ENCODE measurements around the gene CABP4. TPM values are rescaled to one million over a fixed set of nuclear protein-coding genes. Genes with fewer than 3 reads are reported as not detected.
"Not testable (repeated sequence)": the region's sequence is repeated elsewhere in the genome, so short reads cannot be mapped to it uniquely, and the experiment has no call there.

The CABP4 gene
- total RNA-seq, 4 donors from 2014 or later = 0.67 to 1.9 TPM; not detected in 2

GRCh38 chr11:67464411-67465188 lies 9.4 kb downstream of the CABP4 start:
- Histone ChIP-seq H3K9me3 (no peaks in the 10 kb centered on the region), H3K4me3 (peak overlapping the region; percentile 24 to 40), H3K4me1 (peaks cover 0 to 6% of the 10 kb centered on the region in 2 donors), H3K27me3 (no peaks in the 10 kb centered on the region), H3K36me3 (no peaks in the 10 kb centered on the region), H3K27ac (peak overlapping the region; percentile 86 to 90)
- intact Hi-C loops (cut with DNase I; ENCODE audit: low total_unique reads) = no loop called here
- peak; percentile 72 to 82 for DNase-seq
- TF ChIP-seq POLR2A (IDR thresholded peaks at IDR 0.05) (peak; percentile 35 to 36), CTCF (IDR thresholded peaks at IDR 0.05) (no peak)

DNA sequence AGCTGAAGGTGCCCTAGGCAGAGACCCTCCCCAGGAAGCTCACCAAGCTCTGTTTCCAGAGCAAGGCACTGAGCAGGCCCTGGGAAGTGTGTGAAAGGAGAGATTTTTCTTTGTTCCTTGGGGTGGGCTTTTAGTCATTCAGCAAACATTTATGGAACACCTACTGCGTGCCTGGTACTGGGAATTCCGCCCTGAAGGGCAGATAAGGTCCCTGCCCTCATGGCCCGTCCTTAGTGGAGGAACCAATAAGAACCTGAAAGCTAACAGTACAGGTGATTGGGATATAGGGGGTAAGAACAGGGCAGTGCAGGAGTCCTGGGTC lies 10.0 kb downstream of the CABP4 start:
- intact Hi-C loops (cut with DNase I; ENCODE audit: low total_unique reads) = no loop called here
- Histone ChIP-seq H3K9me3 (no peaks in the 10 kb centered on the region), H3K4me3 (peak overlapping the region; percentile 24 to 40), H3K27ac (peak overlapping the region; percentile 86 to 90), H3K36me3 (no peaks in the 10 kb centered on the region), H3K4me1 (peaks cover 0 to 6% of the 10 kb centered on the region in 2 donors), H3K27me3 (no peaks in the 10 kb centered on the region)
- TF ChIP-seq POLR2A (IDR thresholded peaks at IDR 0.05) (no peak), CTCF (IDR thresholded peaks at IDR 0.05) (no peak)
- no peak for DNase-seq

DNA sequence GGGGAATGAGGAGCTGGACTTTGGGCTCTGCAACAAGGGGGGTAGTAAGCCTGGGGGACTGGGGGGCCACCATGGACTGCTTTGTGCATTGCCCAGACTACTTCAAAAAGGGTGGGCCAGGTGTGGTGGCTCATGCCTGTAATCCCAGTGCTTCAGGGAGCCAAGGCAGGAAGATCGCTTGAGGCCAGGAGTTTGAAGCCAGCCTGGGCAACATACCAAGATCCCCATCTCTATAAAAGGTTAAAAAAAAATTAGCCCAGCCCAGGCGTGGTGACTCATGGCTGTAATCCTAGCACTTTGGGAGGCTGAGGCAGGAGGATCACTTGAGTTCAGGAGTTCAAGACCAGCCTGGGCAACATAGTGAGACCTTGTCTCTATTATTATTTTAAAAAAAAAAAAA lies 10.4 kb downstream of the CABP4 start:
- H3K27ac ChIP-seq = peak overlapping the region; percentile 86 to 90
- H3K9me3 ChIP-seq; H3K27me3 ChIP-seq; H3K4me1 ChIP-seq; DNase-seq; H3K4me3 ChIP-seq; H3K36me3 ChIP-seq; intact Hi-C loops (cut with DNase I; ENCODE audit: low total_unique reads): not testable (repeated sequence)

DNA sequence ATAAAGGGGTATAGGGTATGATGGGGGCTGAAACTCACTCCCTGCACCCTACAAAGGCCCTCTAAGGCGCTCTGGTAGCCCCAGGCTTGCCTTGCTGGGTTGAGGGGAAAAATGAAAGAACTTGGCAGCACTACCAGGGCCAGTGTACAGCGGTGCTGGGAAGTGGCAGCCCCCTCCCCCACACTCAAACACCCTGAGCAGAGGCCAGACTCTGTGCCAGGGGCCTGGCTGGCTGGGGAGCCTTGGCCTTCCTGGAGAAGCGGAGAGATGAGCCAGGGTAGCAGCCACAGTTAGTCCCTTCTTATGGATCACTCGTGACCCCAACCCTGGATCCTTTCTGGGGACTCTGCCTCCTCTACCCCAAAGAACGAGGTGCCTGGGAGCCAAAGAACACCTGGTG lies 11.2 kb downstream of the CABP4 start:
- H3K9me3 ChIP-seq = no peaks in the 10 kb centered on the region
- peaks cover 0 to 6% of the 10 kb centered on the region in 2 donors for H3K4me1 ChIP-seq
- no peaks in the 10 kb centered on the region for H3K36me3 ChIP-seq
- H3K27ac ChIP-seq = no peak overlapping the region
- no peak overlapping the region for H3K4me3 ChIP-seq
- DNase-seq = no peak
- H3K27me3 ChIP-seq = no peaks in the 10 kb centered on the region
- intact Hi-C loops (cut with DNase I; ENCODE audit: low total_unique reads) = no loop called here
- TF ChIP-seq POLR2A (IDR thresholded peaks at IDR 0.05) (no peak), CTCF (IDR thresholded peaks at IDR 0.05) (no peak)

DNA sequence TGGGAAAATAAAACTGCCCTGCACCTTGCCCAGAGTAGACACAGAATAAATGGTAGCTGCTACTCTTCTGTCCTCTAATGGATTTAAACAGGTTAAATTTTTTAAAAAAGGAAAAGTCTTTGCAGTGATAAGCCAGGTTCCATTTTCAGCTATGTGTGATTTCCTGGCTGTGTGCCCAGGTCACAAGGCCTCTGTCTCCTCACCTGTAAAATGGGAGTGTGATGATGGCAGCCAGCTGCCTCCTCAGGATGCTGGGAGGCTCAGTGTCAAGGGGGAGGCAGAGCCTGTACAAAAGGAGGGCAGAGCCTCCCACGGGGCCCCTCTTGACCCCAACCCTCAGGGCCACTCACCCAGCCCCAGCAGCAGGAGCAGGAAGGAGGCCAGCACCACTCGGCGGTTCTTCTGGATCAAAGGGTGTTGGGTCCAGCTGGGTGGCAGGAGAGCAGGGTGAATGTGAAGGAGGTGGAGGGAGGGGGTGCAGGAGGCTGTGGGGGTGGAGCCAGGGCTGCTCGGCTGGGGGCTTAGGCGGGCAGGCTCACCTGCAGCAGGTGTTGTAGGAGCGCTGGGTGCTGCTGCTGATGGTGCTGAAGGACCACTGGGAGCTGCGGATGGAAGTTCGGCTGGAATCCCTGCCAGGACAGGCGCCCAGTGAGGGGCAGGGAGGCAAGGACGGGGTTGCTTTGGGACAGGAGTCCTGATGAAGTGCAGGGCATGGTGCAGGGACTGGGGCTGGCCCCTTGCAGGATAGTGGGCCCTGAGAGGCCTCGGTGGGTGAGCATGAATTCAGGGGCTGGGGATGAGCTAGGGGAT lies 12.0 kb downstream of the CABP4 start:
- DNase-seq = no peak
- no peaks in the 10 kb centered on the region for H3K9me3 ChIP-seq
- H3K27me3 ChIP-seq = no peaks in the 10 kb centered on the region
- no peak overlapping the region for H3K4me3 ChIP-seq
- H3K4me1 ChIP-seq = peaks cover 0 to 6% of the 10 kb centered on the region in 2 donors
- intact Hi-C loops (cut with DNase I; ENCODE audit: low total_unique reads) = no loop called here
- TF ChIP-seq POLR2A (IDR thresholded peaks at IDR 0.05) = no peak
- no peak for TF ChIP-seq CTCF (IDR thresholded peaks at IDR 0.05)
- H3K36me3 ChIP-seq = no peaks in the 10 kb centered on the region
- no peak overlapping the region for H3K27ac ChIP-seq

Measured in uterus (tissue), 4 donors.